ENCODE measurements around the gene ME2. TPM values are rescaled to one million over a fixed set of nuclear protein-coding genes. Genes with fewer than 3 reads are reported as not detected.

ME2 gene
- total and polyA plus RNA-seq, 2 donors (not counting 3 experiments of a cell fraction or from before 2014, with no cell fraction given) = 28.6 to 42.4 TPM

GRCh38 chr18:50924372-50924771 lies 45.5 kb downstream of the ME2 start:
- BruUV-seq (replicated peaks) = no TSS peak
- dilution Hi-C loops (cut with MboI; ENCODE audit: extremely low pct_ligation_motif_present, low sequenced_read_pairs) = no loop called here
- Histone ChIP-seq H2AFZ (ENCODE audit: low read depth, low read length) (no peak overlapping the region), H3K9me3 (replicated peaks; ENCODE audit: control insufficient read depth, insufficient read depth, low read length) (no peaks in the 10 kb centered on the region), H3K27me3 (ENCODE audit: control insufficient read depth in 2 of 2, insufficient read depth in 2 of 2, low read length in 2 of 2) (no peaks in the 10 kb centered on the region), H3K36me3 (ENCODE audit: control insufficient read depth in 2 of 2, extremely low read depth in 1 of 2, insufficient read depth in 2 of 2, low read length in 2 of 2) (peaks cover 0 to 6% of the 10 kb centered on the region in 2 experiments), H3K79me2 (ENCODE audit: control insufficient read depth, insufficient read depth, low read length) (no peaks in the 10 kb centered on the region), H3K9ac (replicated peaks; ENCODE audit: extremely low read depth, insufficient read depth, low read length) (no peak overlapping the region), H3K4me1 (ENCODE audit: control insufficient read depth, extremely low read depth, insufficient read depth, low read length) (no peaks in the 10 kb centered on the region), H3K4me3 (replicated peaks in 1 of 3; ENCODE audit: insufficient read depth in 1 of 3, low read depth in 1 of 3, low read length in 3 of 3) (no peak overlapping the region), H4K20me1 (replicated peaks; ENCODE audit: control insufficient read depth, extremely low read depth, insufficient read depth, low read length) (no peaks in the 10 kb centered on the region), H3K27ac (ENCODE audit: insufficient read depth, low read depth, low read length) (no peak overlapping the region), H3K4me2 (ENCODE audit: insufficient read depth, low read length) (no peak overlapping the region), H3K9me1 (replicated peaks; ENCODE audit: control insufficient read depth, extremely low read depth, insufficient read depth, low read length) (no peaks in the 10 kb centered on the region)
- FAIRE-seq (no peak), DNase-seq (ENCODE audit: low read depth, low spot score) (no peak)
- TF ChIP-seq EZH2 (IDR thresholded peaks at IDR 0.05; ENCODE audit: borderline replicate concordance, low read depth, low read length, severe bottlenecking) = no peak
- no peak for TF ChIP-seq GATA2 (IDR thresholded peaks at IDR 0.05; ENCODE audit: insufficient read depth, insufficient read length, low read depth, low read length)
- TF ChIP-seq JUN (IDR thresholded peaks at IDR 0.05; ENCODE audit: borderline replicate concordance, insufficient read depth, insufficient read length, low read depth) = no peak
- no peak for TF ChIP-seq POLR2AphosphoS5 (IDR thresholded peaks at IDR 0.05; ENCODE audit: insufficient read depth, low read depth, low read length)
- no peak for TF ChIP-seq MYC (IDR thresholded peaks at IDR 0.05; ENCODE audit: low read depth, low read length)
- TF ChIP-seq MAX (IDR thresholded peaks at IDR 0.05; ENCODE audit: insufficient read depth, insufficient read length) = no peak
- no peak for TF ChIP-seq POLR2A (IDR thresholded peaks at IDR 0.05; ENCODE audit: low read depth, low read length)
- no peak for TF ChIP-seq FOS (IDR thresholded peaks at IDR 0.05; ENCODE audit: borderline replicate concordance, insufficient read depth, low read length)
- no peak for TF ChIP-seq CTCF (IDR thresholded peaks at IDR 0.05; ENCODE audit: extremely low read depth in 1 of 2, insufficient read depth in 1 of 2, low read depth in 1 of 2, low read length in 2 of 2)
- POLR2A ChIA-PET = no interaction called here
- CTCF ChIA-PET = no interaction called here
- intact Hi-C loops (cut with micrococcal nuclease) = no loop called here

Data from endothelial cell of umbilical vein (primary cell).